Left ventricle myocardium inferior (tissue), 1 donor: ENCODE data around the gene AKTIP. TPM values are rescaled to one million over a fixed set of nuclear protein-coding genes. Genes with fewer than 3 reads are reported as not detected.

ENCODE experiments used
- DNase-seq: peaks from one replicate; pipeline ENCODE4 v3.0.0-alpha.2; 2020
- H3K27ac ChIP-seq: fragments of 200-600 bp; replicated peaks from 2 replicates; pipeline ENCODE4 v1.8.0; 2021
- H3K27me3 ChIP-seq: fragments of 200-600 bp; 2 replicates; pipeline ENCODE4 v1.8.0; 2021; ENCODE audit warnings: low read depth
- H3K36me3 ChIP-seq: fragments of 200-600 bp; 2 replicates; pipeline ENCODE4 v1.8.0; 2021
- H3K4me1 ChIP-seq: fragments of 200-600 bp; 2 replicates; pipeline ENCODE4 v1.8.0; 2021
- H3K4me3 ChIP-seq: fragments of 200-600 bp; 2 replicates; pipeline ENCODE4 v1.8.0; 2021; ENCODE audit warnings: mild to moderate bottlenecking, moderate library complexity
- H3K9me3 ChIP-seq: fragments of 200-600 bp; replicated peaks from 2 replicates; pipeline ENCODE4 v1.8.0; 2021
- CTCF ChIP-seq: fragments of 200-600 bp; IDR thresholded peaks from 2 replicates; pipeline ENCODE4 v1.8.0; 2021; ENCODE audit warnings: antibody characterized with exemption, mild to moderate bottlenecking, borderline replicate concordance
- intact Hi-C: fragments of 100-400 bp; cut with micrococcal nuclease; formaldehyde crosslinking; loops from one replicate; pipeline ENCODE4 v1.11.0; 2022
- total RNA-seq: library from RNA; stranded (reverse); fragmentation: NEBNext Ultra II Directional; extraction: Animal tissue kit (Norgen Biotek cat#: 25700); gene quantifications from one replicate; pipeline ENCODE4 v1.2.1, GENCODE V29; 2021
- donor health status: DM: no; HTN: yes; CAD: no; lungs with severe emphysema.

AKTIP gene
- total RNA-seq, 1 donor from 2014 or later: 95.0 TPM

DNA sequence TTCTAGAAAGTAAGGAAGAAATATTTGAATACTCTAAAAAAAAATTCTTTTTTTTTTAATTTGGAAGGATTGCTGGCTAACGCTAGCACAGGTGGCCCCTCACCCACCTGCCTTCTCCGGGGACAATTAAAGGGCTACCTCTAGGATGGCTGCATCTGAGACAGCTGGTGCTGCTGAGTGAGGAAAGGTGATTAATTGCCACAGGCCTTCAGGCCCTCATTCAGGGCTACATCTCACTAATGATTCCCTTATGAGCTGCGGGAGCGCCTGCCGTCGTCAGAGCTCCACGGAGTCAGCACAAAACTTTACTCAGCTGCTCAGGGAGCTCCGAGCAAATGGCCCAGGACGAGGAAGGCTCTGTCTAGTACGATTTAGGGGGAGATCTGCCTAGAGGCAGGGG is 27.0 kb upstream of the AKTIP start:
- Histone ChIP-seq H3K27ac (no peak overlapping the region), H3K4me3 (no peak overlapping the region)
- intact Hi-C loops: no loop called here

DNA sequence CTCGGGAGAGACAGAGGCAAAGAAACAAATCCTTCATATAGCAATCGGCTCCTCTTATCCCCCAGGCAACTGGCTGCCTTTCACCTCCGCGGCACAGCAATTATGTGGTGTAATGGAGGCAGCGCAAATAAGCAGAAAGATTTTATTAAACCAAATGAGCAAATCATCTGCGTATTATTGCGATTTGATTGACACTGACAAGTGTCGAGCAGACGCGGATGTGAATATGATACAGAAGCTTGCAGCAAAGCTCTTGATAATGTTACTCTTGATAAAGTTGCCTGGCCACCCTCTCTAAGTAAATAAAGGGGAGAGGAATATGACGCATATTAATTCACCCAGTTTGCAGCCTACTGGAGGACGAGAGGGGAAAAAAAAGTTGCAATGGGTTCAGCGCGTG is 26.5 kb upstream of the AKTIP start:
- no peaks in the 10 kb centered on the region for H3K36me3 ChIP-seq
- no peak overlapping the region for H3K27ac ChIP-seq
- no peak for TF ChIP-seq CTCF
- H3K4me3 ChIP-seq: no peak overlapping the region
- no peak for DNase-seq
- no peaks in the 10 kb centered on the region for H3K4me1 ChIP-seq
- intact Hi-C loops: no loop called here
- H3K9me3 ChIP-seq: peaks cover 8% of the 10 kb centered on the region
- H3K27me3 ChIP-seq: no peaks in the 10 kb centered on the region

More for the DNA sequence above, 27.0 kb upstream of the AKTIP start:
- no peaks in the 10 kb centered on the region for H3K27me3 ChIP-seq
- H3K36me3 ChIP-seq: no peaks in the 10 kb centered on the region
- DNase-seq: no peak
- no peaks in the 10 kb centered on the region for H3K4me1 ChIP-seq
- H3K9me3 ChIP-seq: peaks cover 8% of the 10 kb centered on the region
- TF ChIP-seq CTCF: no peak

DNA sequence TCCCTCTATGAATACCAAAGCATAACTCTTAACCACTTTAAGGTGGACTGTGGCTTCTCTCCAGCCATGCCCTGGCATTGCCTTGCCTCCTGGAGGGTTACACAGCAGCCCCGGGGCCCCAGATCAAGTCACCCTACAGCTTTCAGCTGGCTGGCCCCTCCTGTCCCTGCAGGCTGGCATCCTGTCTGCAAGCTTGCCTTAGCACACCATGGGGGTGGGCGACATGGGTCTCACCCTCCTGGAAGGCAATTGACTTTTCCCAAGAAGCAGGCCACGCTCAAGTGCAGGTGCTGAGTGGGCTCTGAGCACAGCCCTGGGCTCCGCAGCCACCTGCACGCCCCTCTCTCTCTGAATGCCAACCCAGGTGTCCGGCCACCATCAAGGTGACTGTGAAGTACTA is 25.8 kb upstream of the AKTIP start:
- no peak for DNase-seq
- intact Hi-C loops: no loop called here
- H3K27me3 ChIP-seq: no peaks in the 10 kb centered on the region
- no peaks in the 10 kb centered on the region for H3K4me1 ChIP-seq
- no peak for TF ChIP-seq CTCF
- H3K27ac ChIP-seq: no peak overlapping the region
- peaks cover 8% of the 10 kb centered on the region for H3K9me3 ChIP-seq
- H3K36me3 ChIP-seq: no peaks in the 10 kb centered on the region
- no peak overlapping the region for H3K4me3 ChIP-seq

- intact Hi-C loops: no loop called here
- Histone ChIP-seq H3K36me3 (no peaks in the 10 kb centered on the region), H3K4me3 (no peak overlapping the region), H3K27ac (no peak overlapping the region), H3K9me3 (no peaks in the 10 kb centered on the region), H3K27me3 (no peaks in the 10 kb centered on the region), H3K4me1 (peaks cover 3% of the 10 kb centered on the region)
- no peak for TF ChIP-seq CTCF
- DNase-seq: no peak
Measured at GRCh38 chr16:53523971-53524548, 21.1 kb upstream of the AKTIP start.

GRCh38 chr16:53523126-53523804 is 20.3 kb upstream of the AKTIP start:
- intact Hi-C loops: no loop called here
- Histone ChIP-seq H3K4me1 (peaks cover 6% of the 10 kb centered on the region), H3K9me3 (no peaks in the 10 kb centered on the region), H3K27me3 (no peaks in the 10 kb centered on the region), H3K36me3 (no peaks in the 10 kb centered on the region), H3K27ac (no peak overlapping the region), H3K4me3 (no peak overlapping the region)
- no peak for TF ChIP-seq CTCF
- no peak for DNase-seq
